Activated T-cell treated with anti-CD3 and anti-CD28 coated beads, Interleukin-2, amount 50 U/mL, for 4 hours (primary cell): Measurements from ENCODE around the gene NIPAL3. TPM values are rescaled to one million over a fixed set of nuclear protein-coding genes. Genes with fewer than 3 reads are reported as not detected.

ENCODE experiments used
- ATAC-seq, 2 donors: fragments of 200-7000 bp; cut with Tn5 transposase; one replicate each; pipeline ENCODE4 v1.10.0; 2021
- DNase-seq: peaks from one replicate; pipeline ENCODE4 v3.0.0-alpha.2; 2020
- H3K27me3 Mint-ChIP-seq: one replicate; pipeline ENCODE4 v1.8.0; 2021; ENCODE audit warnings: low read depth, mixed read lengths
- H3K36me3 Mint-ChIP-seq: one replicate; pipeline ENCODE4 v1.8.0; 2022; ENCODE audit warnings: mixed read lengths; ENCODE audit not compliant: insufficient read depth
- H3K4me1 Mint-ChIP-seq: one replicate; pipeline ENCODE4 v1.8.0; 2021; ENCODE audit warnings: low read depth, mixed read lengths
- H3K4me3 Mint-ChIP-seq: one replicate; pipeline ENCODE4 v1.8.0; 2021; ENCODE audit warnings: mild to moderate bottlenecking, moderate library complexity, mixed read lengths
- H3K9me3 Mint-ChIP-seq: one replicate; pipeline ENCODE4 v1.8.0; 2021; ENCODE audit warnings: mixed read lengths
- total RNA-seq, 3 donors: library from RNA; stranded (reverse); gene quantifications; one replicate each; pipeline ENCODE4 v1.2.1, GENCODE V29; 2021

NIPAL3 gene
- 10 to 100 TPM; 24.0 to 31.8 (median 26.8) TPM for total RNA-seq

DNA sequence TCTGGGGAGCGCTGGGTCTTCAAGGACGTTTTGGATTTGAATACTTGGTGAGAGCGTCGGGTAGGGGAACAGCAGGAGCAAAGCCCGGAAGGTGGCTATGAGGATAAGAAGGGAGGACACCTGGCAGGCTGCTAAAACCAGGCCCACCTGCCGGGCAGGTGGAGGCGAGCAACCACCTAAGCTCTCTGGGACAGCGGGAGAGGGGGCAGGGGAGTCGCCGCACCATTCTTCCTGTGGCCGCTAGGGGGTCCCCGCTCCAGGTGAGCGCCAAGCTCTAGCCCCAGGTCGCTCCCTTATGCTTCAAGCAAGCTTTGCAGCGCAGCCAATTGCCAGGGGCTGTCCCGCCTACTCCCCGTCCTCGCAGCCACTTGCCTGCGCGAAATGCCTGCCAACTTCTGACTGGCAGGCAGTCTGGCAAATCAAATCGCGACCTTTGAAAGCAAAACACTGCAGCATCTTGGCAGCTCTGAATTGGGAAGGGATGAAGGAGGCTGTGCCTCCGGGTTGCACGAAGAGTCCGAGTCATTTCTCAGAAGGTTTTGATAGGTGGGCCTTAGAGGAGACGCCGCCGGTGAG is at the start of gene NIPAL3:
Gene NIPAL3 (plus strand): TSS at position 469 of the 576 bp plus-strand sequence. CDS start 3,746 bp downstream, outside the sequence.
- peak; percentile 96 to 97 for ATAC-seq
- Mint-ChIP-seq H3K4me1 (peaks cover 71% of the 10 kb centered on the region), H3K27me3 (no peaks in the 10 kb centered on the region), H3K9me3 (no peaks in the 10 kb centered on the region), H3K36me3 (peaks cover 15% of the 10 kb centered on the region), H3K4me3 (peak within 1 kb of the TSS; percentile 96)
- peak; percentile 95 for DNase-seq

DNA sequence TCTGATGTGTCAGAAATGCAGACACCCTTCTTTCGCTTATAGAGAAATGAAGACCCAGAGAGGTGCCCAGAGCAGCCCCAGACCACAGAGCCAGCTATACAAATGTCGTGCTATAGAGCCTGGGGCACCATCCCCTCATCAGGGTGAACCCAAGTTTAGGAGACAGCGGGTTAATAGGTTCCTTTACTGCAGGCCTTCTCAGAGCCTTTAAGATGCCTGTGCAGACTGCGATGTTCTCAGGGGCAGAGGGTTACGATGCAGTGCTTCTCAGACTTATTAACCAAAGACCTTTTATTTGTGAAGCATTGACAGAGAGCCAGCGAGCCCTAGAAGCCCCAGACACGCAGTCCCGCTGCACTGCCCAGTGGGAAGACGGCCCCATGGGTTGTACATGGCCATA is 48.9 kb upstream of the NIPAL3 start:
- Mint-ChIP-seq H3K27me3 (no peaks in the 10 kb centered on the region), H3K36me3 (peaks cover 6% of the 10 kb centered on the region), H3K4me1 (peaks cover 9% of the 10 kb centered on the region), H3K4me3 (no peak overlapping the region), H3K9me3 (no peaks in the 10 kb centered on the region)
- ATAC-seq = no peak
- DNase-seq = no peak

DNA sequence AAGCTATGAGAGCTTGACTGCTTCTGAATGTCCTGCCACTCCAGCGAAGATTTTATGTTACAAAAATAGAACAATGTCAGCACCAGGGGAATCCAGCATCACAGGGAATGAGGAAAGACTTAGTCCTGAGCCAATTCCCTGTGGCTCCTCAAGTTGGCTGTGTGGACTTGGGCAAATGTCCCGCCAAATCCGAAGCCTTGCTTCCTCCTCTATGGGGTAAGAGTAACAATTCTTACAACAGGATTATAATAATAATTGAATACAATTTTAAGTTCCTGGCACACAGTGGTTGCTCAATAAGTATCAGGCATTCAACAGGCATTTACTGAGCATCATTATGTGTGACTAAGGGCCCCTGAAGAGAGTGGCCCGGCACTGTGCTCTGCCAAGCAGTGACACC is 46.4 kb upstream of the NIPAL3 start:
- H3K4me3 Mint-ChIP-seq = no peak overlapping the region
- no peaks in the 10 kb centered on the region for H3K9me3 Mint-ChIP-seq
- peaks cover 12% of the 10 kb centered on the region for H3K4me1 Mint-ChIP-seq
- H3K36me3 Mint-ChIP-seq = peaks cover 6% of the 10 kb centered on the region
- H3K27me3 Mint-ChIP-seq = no peaks in the 10 kb centered on the region
- ATAC-seq (no peak), DNase-seq (no peak)

DNA sequence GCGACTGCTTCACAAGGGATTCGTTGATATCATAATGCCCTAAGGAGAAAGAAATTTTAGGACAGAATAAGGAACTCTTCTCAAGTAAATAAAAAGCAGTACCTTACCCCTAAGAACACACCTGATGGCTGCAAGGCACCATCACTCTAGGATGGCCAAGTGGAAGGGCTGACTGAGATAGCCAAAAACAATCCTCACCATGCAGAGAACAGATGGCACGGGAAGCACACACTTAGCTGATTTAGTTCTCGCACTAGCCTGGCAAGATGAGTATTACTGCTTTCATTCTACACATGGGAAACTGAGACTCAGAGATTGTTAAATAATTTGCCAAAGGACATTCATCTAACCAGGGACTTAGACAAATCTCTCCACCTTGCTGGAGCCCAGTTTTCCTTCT is 45.8 kb upstream of the NIPAL3 start:
- Mint-ChIP-seq H3K4me3 (no peak overlapping the region), H3K4me1 (peaks cover 11% of the 10 kb centered on the region), H3K9me3 (no peaks in the 10 kb centered on the region), H3K27me3 (no peaks in the 10 kb centered on the region), H3K36me3 (peaks cover 6% of the 10 kb centered on the region)
- no peak for DNase-seq
- no peak for ATAC-seq

DNA sequence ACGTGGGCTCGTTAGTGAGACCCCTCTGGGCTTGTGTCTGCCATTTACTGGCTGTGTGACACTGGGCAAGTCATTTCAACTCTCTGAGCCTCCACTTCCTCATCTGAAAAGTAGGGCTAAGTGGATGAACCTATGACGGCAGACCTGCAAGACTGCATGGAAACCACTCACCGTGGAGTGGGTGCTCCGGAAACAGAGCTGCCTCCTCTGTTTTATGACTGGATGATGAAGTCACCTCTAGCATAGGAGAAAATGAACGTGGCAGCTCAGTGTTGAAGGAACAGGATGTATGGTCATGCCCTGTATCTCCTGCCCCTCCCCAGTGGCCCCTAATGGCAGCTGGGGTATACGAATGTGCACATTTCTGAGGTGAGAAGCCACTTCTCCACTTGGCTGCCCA is 42.6 kb upstream of the NIPAL3 start:
- Mint-ChIP-seq H3K4me3 (no peak overlapping the region), H3K9me3 (no peaks in the 10 kb centered on the region), H3K4me1 (peaks cover 3% of the 10 kb centered on the region), H3K36me3 (peaks cover 7% of the 10 kb centered on the region), H3K27me3 (no peaks in the 10 kb centered on the region)
- ATAC-seq (peak in 1 of 2 donors; percentile 30), DNase-seq (no peak)

DNA sequence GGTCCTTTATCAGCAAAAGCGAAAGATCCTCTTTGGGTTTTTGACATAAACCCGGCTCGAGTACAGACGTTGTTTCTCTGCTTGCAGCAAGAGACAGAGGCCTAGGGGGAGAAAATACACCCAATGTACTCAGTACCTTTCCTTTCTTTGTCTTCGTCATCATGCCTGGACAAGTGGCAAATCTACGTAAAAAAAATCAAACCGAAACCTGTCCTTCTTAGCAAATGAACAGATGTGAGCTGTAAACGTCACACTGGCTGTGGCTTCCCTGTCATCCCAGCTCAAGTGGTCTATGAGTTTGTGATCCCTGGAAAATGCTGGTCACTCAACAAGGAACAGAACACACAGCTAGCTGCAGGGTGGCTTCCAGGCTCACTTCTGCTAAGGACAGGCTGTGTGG is 41.9 kb upstream of the NIPAL3 start:
- Mint-ChIP-seq H3K4me3 (no peak overlapping the region), H3K36me3 (peaks cover 8% of the 10 kb centered on the region), H3K4me1 (peaks cover 3% of the 10 kb centered on the region), H3K27me3 (no peaks in the 10 kb centered on the region), H3K9me3 (no peaks in the 10 kb centered on the region)
- DNase-seq = no peak
- no peak for ATAC-seq

DNA sequence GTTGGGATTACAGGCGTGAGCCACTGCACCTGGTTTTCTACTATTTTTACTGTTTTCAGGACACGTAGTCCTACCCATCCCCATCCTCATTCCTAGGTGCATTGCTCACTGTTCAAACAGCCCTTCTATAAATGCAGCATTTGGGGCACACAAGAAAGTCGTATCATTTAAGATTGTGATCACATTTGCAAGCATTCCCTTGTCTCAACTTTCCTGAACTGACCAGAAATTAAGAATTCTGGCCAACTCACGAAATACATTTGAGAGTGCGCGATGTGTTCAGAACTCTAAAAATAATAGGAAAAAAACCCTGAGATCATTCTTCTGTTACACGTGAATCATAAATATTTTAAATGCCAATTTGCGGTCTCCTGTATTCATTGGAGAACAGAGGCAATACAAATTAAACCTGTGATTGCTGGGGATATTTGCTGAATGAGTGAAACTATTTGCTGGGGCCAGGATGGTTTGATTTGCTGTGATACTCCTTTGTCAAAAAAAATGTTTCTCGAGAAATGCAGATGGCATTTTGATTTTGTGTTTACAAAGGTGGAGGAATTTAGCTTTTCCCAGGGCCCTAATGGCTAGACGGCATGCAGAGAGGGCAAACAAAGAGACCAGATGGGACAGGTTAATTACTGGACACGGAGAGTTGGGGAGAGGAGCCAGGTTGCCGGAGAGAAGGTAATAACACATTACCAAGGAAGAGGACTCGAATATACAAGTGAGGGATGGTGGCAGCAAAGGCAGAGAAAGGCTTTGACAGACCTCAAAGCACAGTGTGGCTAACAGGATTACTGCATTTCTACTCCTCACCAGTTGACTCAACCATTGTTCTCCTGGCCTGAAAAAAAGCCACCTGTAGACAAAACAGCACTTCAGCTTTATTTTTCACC is 40.5 kb upstream of the NIPAL3 start:
- Mint-ChIP-seq H3K36me3 (peaks cover 7% of the 10 kb centered on the region), H3K4me3 (no peak overlapping the region), H3K4me1 (peaks cover 3% of the 10 kb centered on the region), H3K27me3 (no peaks in the 10 kb centered on the region), H3K9me3 (no peaks in the 10 kb centered on the region)
- no peak for ATAC-seq
- no peak for DNase-seq

DNA sequence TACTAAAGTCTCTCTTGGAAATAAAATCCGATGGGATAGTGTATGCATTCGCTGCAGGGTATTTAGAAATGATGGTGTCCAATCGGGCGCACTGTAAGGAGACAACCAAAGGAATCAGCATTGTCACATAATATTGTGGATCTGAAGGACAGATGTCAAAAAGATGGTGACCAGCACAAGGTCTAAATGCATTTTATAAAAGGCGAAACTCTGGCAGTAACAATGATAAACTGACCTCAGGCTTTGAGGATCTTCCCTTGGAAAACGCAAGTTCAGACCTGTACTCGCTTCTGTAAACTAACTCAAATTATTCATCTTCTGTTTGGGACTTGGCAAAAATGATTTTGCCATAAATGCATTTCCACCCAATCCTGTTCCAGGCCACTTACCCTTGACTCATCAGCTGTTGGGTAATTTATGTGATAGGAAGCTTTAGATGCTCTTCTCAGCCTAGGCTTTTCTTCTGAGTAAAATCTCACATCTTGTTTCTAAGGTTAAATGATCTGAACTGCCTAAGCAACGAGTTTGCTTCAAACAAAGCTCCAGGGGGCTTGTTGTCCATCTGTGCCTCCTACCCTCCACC is 35.8 kb upstream of the NIPAL3 start:
- Mint-ChIP-seq H3K36me3 (peaks cover 10% of the 10 kb centered on the region), H3K27me3 (no peaks in the 10 kb centered on the region), H3K4me1 (peaks cover 8% of the 10 kb centered on the region), H3K4me3 (no peak overlapping the region), H3K9me3 (no peaks in the 10 kb centered on the region)
- no peak for ATAC-seq
- no peak for DNase-seq

DNA sequence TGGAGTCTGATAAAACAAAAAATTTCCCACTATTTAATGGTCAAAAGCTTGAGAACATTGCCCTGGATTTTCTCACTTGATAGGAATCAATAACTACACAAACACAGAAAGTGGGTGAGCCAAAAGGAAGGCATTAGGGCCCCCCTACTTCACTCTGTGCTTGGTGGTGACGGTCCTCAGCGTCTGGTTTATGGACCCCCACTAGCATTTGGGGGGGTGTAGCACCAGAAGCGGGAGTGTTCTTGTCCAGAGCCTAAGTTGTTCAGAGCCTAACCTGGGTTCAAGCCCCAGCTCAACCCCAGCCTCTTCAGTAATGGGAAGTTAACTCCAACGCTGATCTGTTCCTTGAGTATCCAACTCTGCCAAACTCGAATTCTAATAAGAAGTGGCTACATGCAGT is 35.1 kb upstream of the NIPAL3 start:
- Mint-ChIP-seq H3K4me3 (no peak overlapping the region), H3K4me1 (peaks cover 15% of the 10 kb centered on the region), H3K27me3 (no peaks in the 10 kb centered on the region), H3K9me3 (no peaks in the 10 kb centered on the region), H3K36me3 (peaks cover 10% of the 10 kb centered on the region)
- ATAC-seq (no peak), DNase-seq (no peak)

DNA sequence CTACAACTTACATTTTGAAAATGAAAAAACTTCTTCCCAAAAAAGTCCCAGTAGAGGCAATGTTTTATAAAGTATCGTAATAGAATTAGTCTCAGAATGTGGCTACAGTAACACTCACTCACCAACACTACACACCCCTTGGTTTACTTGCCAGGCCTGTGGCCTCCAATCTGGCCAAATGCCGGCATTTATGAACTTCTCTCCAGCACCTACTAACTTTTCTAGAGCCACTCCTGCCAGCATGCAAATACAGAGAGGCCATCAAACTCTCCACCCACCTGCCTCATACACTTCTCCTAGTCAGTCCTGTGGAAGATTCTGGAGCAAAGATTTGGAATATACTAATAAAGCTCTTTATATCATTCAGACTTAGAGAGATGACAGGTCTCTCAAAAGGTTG is 34.3 kb upstream of the NIPAL3 start:
- ATAC-seq (no peak), DNase-seq (no peak)
- no peak overlapping the region for H3K4me3 Mint-ChIP-seq
- H3K27me3 Mint-ChIP-seq = no peaks in the 10 kb centered on the region
- H3K4me1 Mint-ChIP-seq = peaks cover 18% of the 10 kb centered on the region
- peaks cover 10% of the 10 kb centered on the region for H3K36me3 Mint-ChIP-seq
- H3K9me3 Mint-ChIP-seq = no peaks in the 10 kb centered on the region

DNA sequence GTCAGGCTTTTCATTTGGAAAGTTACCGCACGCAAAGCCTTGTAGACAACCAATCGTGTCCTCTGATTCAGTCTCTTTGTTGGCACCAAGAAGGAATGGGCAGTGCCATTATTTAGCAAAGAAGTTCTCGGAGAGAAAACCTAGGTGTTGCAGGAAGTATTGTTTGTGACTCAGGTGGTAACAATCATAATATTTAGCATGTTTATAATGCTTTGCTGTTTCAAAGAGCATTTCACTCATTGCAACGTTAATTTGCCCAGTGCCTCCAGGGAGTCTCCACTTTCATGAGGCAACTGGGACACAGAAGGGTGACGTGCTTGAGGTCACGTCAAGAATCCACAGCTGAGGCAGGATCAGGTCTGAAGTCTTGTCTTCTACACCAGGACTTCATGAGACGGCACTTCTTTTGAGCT is 33.4 kb upstream of the NIPAL3 start:
- Mint-ChIP-seq H3K4me1 (peaks cover 20% of the 10 kb centered on the region), H3K36me3 (peaks cover 14% of the 10 kb centered on the region), H3K27me3 (no peaks in the 10 kb centered on the region), H3K4me3 (no peak overlapping the region), H3K9me3 (no peaks in the 10 kb centered on the region)
- ATAC-seq = no peak
- DNase-seq = no peak

DNA sequence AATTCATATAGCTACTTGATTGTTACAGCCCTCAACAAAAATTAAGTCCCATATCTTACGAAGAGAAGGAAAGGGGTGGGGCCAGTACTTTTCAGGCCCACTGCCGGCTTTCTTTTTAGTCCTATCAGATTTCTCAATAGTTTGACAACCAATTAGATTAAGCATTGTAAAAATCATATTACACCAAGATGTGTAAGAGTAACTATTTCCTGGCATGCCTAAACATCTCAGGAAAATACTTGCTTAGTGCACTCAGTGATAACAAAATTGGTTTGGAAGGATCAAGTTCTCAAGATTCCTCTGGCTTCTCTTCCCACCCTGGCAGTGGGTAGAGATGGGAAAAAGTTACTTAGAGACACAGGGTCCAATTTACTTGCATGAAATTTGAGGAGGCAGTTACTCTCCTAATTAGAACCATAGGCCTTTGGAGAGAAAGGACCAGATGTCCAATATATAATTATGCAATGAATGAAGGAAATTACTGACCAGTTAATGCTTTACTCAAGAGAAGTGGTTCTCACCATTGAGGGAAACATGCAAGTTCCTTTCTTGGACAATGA is 32.1 kb upstream of the NIPAL3 start:
- ATAC-seq (no peak), DNase-seq (no peak)
- Mint-ChIP-seq H3K4me3 (no peak overlapping the region), H3K9me3 (no peaks in the 10 kb centered on the region), H3K27me3 (no peaks in the 10 kb centered on the region), H3K36me3 (peaks cover 11% of the 10 kb centered on the region), H3K4me1 (peaks cover 20% of the 10 kb centered on the region)

DNA sequence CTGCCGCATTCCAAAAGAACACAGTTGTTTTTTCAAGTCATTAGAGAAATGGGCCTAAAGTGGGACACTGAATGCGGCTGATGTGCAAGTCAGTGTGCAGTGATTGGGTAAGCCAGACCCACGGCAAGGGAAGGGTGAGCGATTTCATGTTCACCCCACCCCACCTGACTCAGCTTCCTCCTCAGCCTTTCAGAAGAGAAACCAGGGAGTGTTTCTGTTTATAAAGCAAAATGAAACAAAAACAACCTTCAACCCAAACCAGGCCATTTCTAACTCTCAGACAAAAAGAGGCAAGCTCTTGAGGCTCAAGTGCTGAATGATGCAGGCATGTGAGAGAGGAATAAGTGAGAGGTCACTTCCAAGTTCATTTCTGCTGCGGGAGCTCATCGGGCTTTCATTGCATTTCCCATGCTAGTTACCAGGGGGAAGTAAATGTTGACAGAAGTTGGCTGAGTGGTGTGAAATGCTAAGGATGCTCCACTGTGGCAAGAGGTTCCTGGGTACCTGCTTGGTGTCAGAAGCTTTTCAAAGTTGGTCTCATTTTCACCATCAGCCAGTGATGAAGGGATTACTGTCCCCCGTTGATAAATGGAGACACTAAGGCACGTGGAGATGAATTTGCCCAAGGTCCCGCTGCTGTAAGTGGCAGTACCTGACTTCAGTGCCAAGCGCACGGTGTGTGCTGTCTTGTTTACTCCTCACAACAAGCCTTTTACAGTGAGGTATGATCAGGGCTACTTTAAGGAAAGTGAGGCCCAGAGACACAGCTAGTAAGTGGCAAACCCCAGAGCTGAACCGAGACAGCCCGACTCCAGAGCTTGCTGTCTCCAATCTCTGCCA is 31.1 kb upstream of the NIPAL3 start:
- H3K9me3 Mint-ChIP-seq = no peaks in the 10 kb centered on the region
- H3K27me3 Mint-ChIP-seq = no peaks in the 10 kb centered on the region
- no peak overlapping the region for H3K4me3 Mint-ChIP-seq
- DNase-seq (peak; percentile 34), ATAC-seq (peak; percentile 88)
- peaks cover 20% of the 10 kb centered on the region for H3K4me1 Mint-ChIP-seq
- peaks cover 12% of the 10 kb centered on the region for H3K36me3 Mint-ChIP-seq
